ENCODE measurements around the gene NEIL1.

NEIL1 gene

DNA sequence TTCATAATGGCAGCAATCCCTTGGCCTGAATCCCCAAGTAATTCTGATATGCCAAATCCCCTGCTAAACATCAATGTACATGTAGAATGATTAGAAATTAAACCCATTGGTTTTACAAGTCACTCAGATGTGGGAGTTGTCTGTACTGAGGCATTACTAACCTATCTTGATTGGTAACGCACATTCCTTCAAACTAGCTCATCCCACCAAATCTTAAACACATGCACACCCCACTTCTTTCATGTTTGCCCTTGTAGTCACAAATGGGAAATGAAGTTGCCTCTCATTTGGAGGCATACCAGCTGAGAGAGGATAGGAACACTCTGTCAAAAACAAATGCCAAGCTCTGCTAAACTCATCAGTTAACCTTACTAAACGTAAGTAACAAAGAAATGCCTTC is 50.7 kb downstream of the NEIL1 start:
- no peak for DNase-seq

DNA sequence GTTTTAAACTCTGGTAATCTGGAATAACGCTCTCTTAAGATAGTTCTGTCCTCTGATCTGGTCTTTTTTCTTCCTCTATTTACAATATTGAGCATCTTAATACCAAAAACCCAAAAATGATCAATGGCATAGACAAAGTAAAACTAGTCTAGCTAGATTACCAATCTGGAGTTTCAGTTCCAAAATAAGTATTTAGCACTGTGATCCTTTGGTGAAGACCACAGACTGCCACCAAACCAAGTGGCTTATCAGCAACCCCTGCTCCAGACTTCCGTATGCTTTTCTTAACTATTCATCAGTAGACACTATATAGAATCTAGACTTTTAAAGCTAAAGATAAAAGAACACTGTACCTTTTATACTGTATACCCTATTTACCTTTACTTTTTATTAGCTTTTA is 57.1 kb downstream of the NEIL1 start:
- DNase-seq, result no peak
